Mesenchymal stem cell (in vitro differentiated cells and primary cell): Measurements from ENCODE around the gene FUOM.

Experiments used
- DNase-seq: peaks from one replicate; pipeline ENCODE4 v3.0.0-alpha.2; 2013
- H2AFZ ChIP-seq: one replicate; pipeline ENCODE4 v1.6.1; 2013; ENCODE audit warnings: low read depth, mild to moderate bottlenecking, control low read depth, inconsistent platforms, low read length, moderate library complexity
- H2AK5ac ChIP-seq: 2 replicates; pipeline ENCODE4 v1.6.1; 2013; ENCODE audit warnings: low read length, moderate library complexity, mild to moderate bottlenecking, inconsistent platforms; ENCODE audit not compliant: severe bottlenecking
- H2BK120ac ChIP-seq: one replicate; pipeline ENCODE4 v1.6.1; 2013; ENCODE audit warnings: low read depth, mild to moderate bottlenecking, inconsistent platforms, low read length, moderate library complexity
- H2BK12ac ChIP-seq, 2 experiments: one replicate each; pipeline ENCODE4 v1.6.1; 2013; ENCODE audit warnings: inconsistent platforms in 2 of 2, low read length in 2 of 2, mild to moderate bottlenecking in 2 of 2, moderate library complexity in 2 of 2, control low read depth in 1 of 2
- H2BK15ac ChIP-seq: one replicate; pipeline ENCODE4 v1.6.1; 2013; ENCODE audit warnings: mild to moderate bottlenecking, low read depth, inconsistent platforms; ENCODE audit not compliant: poor library complexity, severe bottlenecking
- H2BK5ac ChIP-seq: 2 replicates; pipeline ENCODE4 v1.6.1; 2013; ENCODE audit warnings: low read depth, mild to moderate bottlenecking, low read length, control low read depth, inconsistent platforms; ENCODE audit not compliant: poor library complexity, severe bottlenecking
- H3K14ac ChIP-seq, 2 experiments: one replicate each; pipeline ENCODE4 v1.6.1; 2013; ENCODE audit warnings: inconsistent platforms in 2 of 2, low read length in 2 of 2, control low read depth in 1 of 2, mild to moderate bottlenecking in 1 of 2, moderate library complexity in 1 of 2
- H3K18ac ChIP-seq, 2 experiments: one replicate each; pipeline ENCODE4 v1.6.1; 2013; ENCODE audit warnings: inconsistent platforms in 2 of 2, low read length in 2 of 2, control low read depth in 1 of 2, low read depth in 1 of 2, mild to moderate bottlenecking in 1 of 2
- H3K23ac ChIP-seq, 2 experiments: one replicate each; pipeline ENCODE4 v1.6.1; 2013; ENCODE audit warnings: inconsistent platforms in 2 of 2, low read length in 2 of 2, mild to moderate bottlenecking in 2 of 2, moderate library complexity in 2 of 2, control low read depth in 1 of 2
- H3K27ac ChIP-seq: 2 replicates; pipeline ENCODE4 v1.5.1; 2013; ENCODE audit warnings: mild to moderate bottlenecking, moderate library complexity, low read length, control low read depth, inconsistent platforms; ENCODE audit not compliant: poor library complexity, severe bottlenecking
- H3K27me3 ChIP-seq, 2 experiments: 2 replicates each; pipeline versions ENCODE4 v1.6.1 to v1.7.0; 2013; ENCODE audit warnings: low read length in 2 of 2, mild to moderate bottlenecking in 2 of 2, moderate library complexity in 2 of 2, control low read depth in 1 of 2, inconsistent platforms in 1 of 2; ENCODE audit not compliant: control insufficient read depth in 1 of 2, insufficient read depth in 1 of 2
- H3K36me3 ChIP-seq, 2 experiments: 2 replicates each; pipeline versions ENCODE4 v1.6.1 to v1.7.0; 2013; ENCODE audit warnings: low read length in 2 of 2, control low read depth in 1 of 2, inconsistent platforms in 1 of 2, low read depth in 1 of 2, mild to moderate bottlenecking in 1 of 2; ENCODE audit not compliant: insufficient read depth in 2 of 2, control insufficient read depth in 1 of 2
- H3K4ac ChIP-seq, 2 experiments: one replicate each; pipeline ENCODE4 v1.6.1; 2013; ENCODE audit warnings: inconsistent platforms in 2 of 2, low read length in 2 of 2, mild to moderate bottlenecking in 2 of 2, moderate library complexity in 2 of 2, control low read depth in 1 of 2, low read depth in 1 of 2
- H3K4me1 ChIP-seq: 2 replicates; pipeline ENCODE4 v1.6.1; 2013; ENCODE audit warnings: low read depth, low read length, control low read depth; ENCODE audit not compliant: control insufficient read depth, insufficient read depth
- H3K4me2 ChIP-seq: 2 replicates; pipeline ENCODE4 v1.6.1; 2013; ENCODE audit warnings: low read length, mild to moderate bottlenecking, inconsistent platforms; ENCODE audit not compliant: poor library complexity, severe bottlenecking
- H3K4me3 ChIP-seq, 2 experiments: 2 replicates each; pipeline versions ENCODE4 v1.5.1 to v1.7.0; 2013; ENCODE audit warnings: low read length in 2 of 2, mild to moderate bottlenecking in 2 of 2, control low read depth in 1 of 2, low read depth in 1 of 2; ENCODE audit not compliant: insufficient read depth in 1 of 2
- H3K79me1 ChIP-seq: replicated peaks from 2 replicates; pipeline ENCODE4 v1.6.1; 2013; ENCODE audit warnings: mild to moderate bottlenecking, control low read depth, low read length, inconsistent platforms; ENCODE audit not compliant: poor library complexity, severe bottlenecking
- H3K9ac ChIP-seq: 2 replicates; pipeline ENCODE4 v1.7.0; 2013; ENCODE audit warnings: mild to moderate bottlenecking, low read length, moderate library complexity
- H3K9me3 ChIP-seq: 2 replicates; pipeline ENCODE4 v1.7.0; 2013; ENCODE audit warnings: mild to moderate bottlenecking, low read length; ENCODE audit not compliant: control insufficient read depth
- H4K8ac ChIP-seq: one replicate; pipeline ENCODE4 v1.6.1; 2013; ENCODE audit warnings: inconsistent platforms, mild to moderate bottlenecking, low read length, moderate library complexity
- H4K91ac ChIP-seq: one replicate; pipeline ENCODE4 v1.6.1; 2013; ENCODE audit warnings: mild to moderate bottlenecking, low read length, inconsistent platforms
- WGBS: methylation state at CpG from one replicate; pipeline ENCODE4 v1.1.7; 2013; ENCODE audit warnings: mixed read lengths; 5-methylcytosine and 5-hydroxymethylcytosine counted together

FUOM gene

GRCh38 chr10:133318494-133319127 is 39.2 kb downstream of the FUOM start:
- H3K9me3 ChIP-seq, result no peaks in the 10 kb centered on the region
- peak overlapping the region; percentile 83 for H2AFZ ChIP-seq
- peak overlapping the region; percentile 88 for H3K4me2 ChIP-seq
- no peak overlapping the region for H2BK15ac ChIP-seq
- H3K4me3 ChIP-seq, result peak overlapping the region; percentile 50 to 74
- 10% methylated on average over 47 of the region's 51 CpGs for WGBS
- H2BK120ac ChIP-seq, result no peak overlapping the region
- peaks cover 11% of the 10 kb centered on the region for H3K4me1 ChIP-seq
- H4K91ac ChIP-seq, result peak overlapping the region; percentile 61
- peaks cover 0 to 4% of the 10 kb centered on the region in 2 experiments for H3K36me3 ChIP-seq
- H3K9ac ChIP-seq, result peak overlapping the region; percentile 38
- peak overlapping the region in 1 of 2 experiments; percentile 66 for H3K4ac ChIP-seq
- H2BK5ac ChIP-seq, result no peak overlapping the region
- H2BK12ac ChIP-seq, result peak overlapping the region in 1 of 2 experiments; percentile 60
- no peak overlapping the region for H2AK5ac ChIP-seq
- no peaks in the 10 kb centered on the region for H3K79me1 ChIP-seq
- peaks cover 0 to 25% of the 10 kb centered on the region in 2 experiments for H3K27me3 ChIP-seq
- H3K14ac ChIP-seq, result peak overlapping the region in 1 of 2 experiments; percentile 31
- no peak overlapping the region for H3K27ac ChIP-seq
- peak overlapping the region; percentile 47 to 84 for H3K18ac ChIP-seq
- peak; percentile 70 for DNase-seq
- H3K23ac ChIP-seq, result peak overlapping the region in 1 of 2 experiments; percentile 70
- peak overlapping the region; percentile 97 for H4K8ac ChIP-seq

GRCh38 chr10:133316732-133317131 is 41.1 kb downstream of the FUOM start:
- Histone ChIP-seq H4K91ac (no peak overlapping the region), H3K4me3 (no peak overlapping the region), H3K36me3 (peaks cover 14 to 20% of the 10 kb centered on the region in 2 experiments), H3K27me3 (peaks cover 0 to 20% of the 10 kb centered on the region in 2 experiments), H3K18ac (no peak overlapping the region), H2AFZ (no peak overlapping the region), H3K14ac (no peak overlapping the region), H2BK120ac (no peak overlapping the region), H3K79me1 (peaks cover 5% of the 10 kb centered on the region), H3K4me2 (no peak overlapping the region), H2AK5ac (no peak overlapping the region), H2BK12ac (no peak overlapping the region), H3K4me1 (peaks cover 11% of the 10 kb centered on the region), H4K8ac (no peak overlapping the region), H3K4ac (no peak overlapping the region), H3K9ac (no peak overlapping the region), H3K27ac (no peak overlapping the region), H2BK15ac (no peak overlapping the region), H3K23ac (no peak overlapping the region), H3K9me3 (no peaks in the 10 kb centered on the region), H2BK5ac (no peak overlapping the region)
- no peak for DNase-seq
- WGBS, result 100% methylated on average over 1 of the region's 7 CpGs

GRCh38 chr10:133316266-133316665 is 41.6 kb downstream of the FUOM start:
- Histone ChIP-seq H2BK5ac (no peak overlapping the region), H3K4me3 (no peak overlapping the region), H2AK5ac (no peak overlapping the region), H2BK12ac (no peak overlapping the region), H3K79me1 (peaks cover 5% of the 10 kb centered on the region), H2AFZ (no peak overlapping the region), H3K18ac (no peak overlapping the region), H2BK15ac (no peak overlapping the region), H3K4ac (no peak overlapping the region), H3K27ac (no peak overlapping the region), H3K36me3 (peaks cover 18 to 24% of the 10 kb centered on the region in 2 experiments), H2BK120ac (no peak overlapping the region), H3K9ac (no peak overlapping the region), H3K23ac (no peak overlapping the region), H3K27me3 (peaks cover 0 to 20% of the 10 kb centered on the region in 2 experiments), H3K4me1 (peaks cover 11% of the 10 kb centered on the region), H3K14ac (no peak overlapping the region), H4K91ac (no peak overlapping the region), H4K8ac (no peak overlapping the region), H3K9me3 (no peaks in the 10 kb centered on the region), H3K4me2 (no peak overlapping the region)
- 91% methylated on average over 6 of the region's 9 CpGs for WGBS
- no peak for DNase-seq

- Histone ChIP-seq H3K14ac (no peak overlapping the region), H3K4ac (no peak overlapping the region), H4K8ac (no peak overlapping the region), H2BK120ac (no peak overlapping the region), H2AK5ac (no peak overlapping the region), H3K79me1 (peaks cover 5% of the 10 kb centered on the region), H3K9me3 (no peaks in the 10 kb centered on the region), H3K18ac (no peak overlapping the region), H3K4me2 (no peak overlapping the region), H2BK15ac (no peak overlapping the region), H3K23ac (no peak overlapping the region), H3K36me3 (peaks cover 21 to 25% of the 10 kb centered on the region in 2 experiments), H3K9ac (no peak overlapping the region), H2BK12ac (no peak overlapping the region), H3K27ac (no peak overlapping the region), H2BK5ac (no peak overlapping the region), H4K91ac (no peak overlapping the region), H3K27me3 (peaks cover 0 to 19% of the 10 kb centered on the region in 2 experiments), H2AFZ (no peak overlapping the region), H3K4me3 (no peak overlapping the region), H3K4me1 (peaks cover 11% of the 10 kb centered on the region)
- 90% methylated on average over 5 of the region's 5 CpGs for WGBS
- DNase-seq, result no peak
Measured at GRCh38 chr10:133315847-133316246, 42.0 kb downstream of the FUOM start.
